HepG2 (cell line): ENCODE results near the gene OR5K1. TPM values are rescaled to one million over a fixed set of nuclear protein-coding genes. Genes with fewer than 3 reads are reported as not detected.

Experiments
- ATAC-seq: fragments of 200-7000 bp; cut with Tn5 transposase; 3 replicates; pipeline ENCODE4 v1.9.1; 2020; ENCODE audit warnings: mild to moderate bottlenecking, moderate library complexity
- BruUV-seq: library from RNA; stranded (reverse); fragments of 400-500 nt; replicated peaks from 2 replicates; lab custom pipeline; 2021; lab: Mats Ljungman, UMichigan
- CTCF ChIA-PET: fragments of 300-600 bp; formaldehyde crosslinking; extraction: SDS; loops from one replicate; lab custom pipeline; 2021; ENCODE audit warnings: low total read pairs, inconsistent platforms, low intra/inter-chr PET ratio; lab: Yijun Ruan, JAX
- POLR2A ChIA-PET: fragments of 350-600 bp; sonication (Branson Sonifier 250); formaldehyde crosslinking; loops from one replicate; lab custom pipeline; 2020; ENCODE audit warnings: antibody characterized with exemption, inconsistent platforms; lab: Yijun Ruan, JAX
- DNase-seq: peaks from one replicate; pipeline ENCODE4 v3.0.0-alpha.2; 2015; ENCODE audit warnings: low spot score
- FAIRE-seq: peaks from 3 replicates; lab custom pipeline; 2011; peaks lifted over from hg19 to GRCh38; lab: Jason Lieb, UNC
- H2AFZ ChIP-seq: one replicate; pipeline ENCODE4 v1.6.1; 2011; ENCODE audit warnings: low read length, inconsistent platforms
- H3K27ac ChIP-seq: fragments of 300-600 bp; 3 replicates; pipeline ENCODE4 v1.8.0; 2011; ENCODE audit warnings: mixed run types, mild to moderate bottlenecking, mixed read lengths, low read length, inconsistent platforms; ENCODE audit not compliant: insufficient read depth; ENCODE audit errors: extremely low read length
- H3K27me3 ChIP-seq, 2 experiments: fragments of 200-600 bp in 1 of 2; 2 replicates in 1 of 2; 3 replicates in 1 of 2; pipeline versions ENCODE4 v1.6.0 to v1.8.0; 2011; ENCODE audit warnings: low read length in 2 of 2, mild to moderate bottlenecking in 2 of 2, moderate library complexity in 2 of 2, inconsistent platforms in 1 of 2; ENCODE audit not compliant: insufficient read depth in 2 of 2, control insufficient read depth in 1 of 2
- H3K36me3 ChIP-seq, 2 experiments: fragments of 200-600 bp in 1 of 2; replicated peaks in 1 of 2; 2 replicates in 1 of 2; 3 replicates in 1 of 2; pipeline versions ENCODE4 v1.5.1 to v1.8.0; 2011; ENCODE audit warnings: low read length in 2 of 2, inconsistent platforms in 1 of 2; ENCODE audit not compliant: insufficient read depth in 2 of 2, control insufficient read depth in 1 of 2
- H3K4me1 ChIP-seq: 2 replicates; pipeline ENCODE4 v1.5.1; 2012; ENCODE audit warnings: low read length, inconsistent platforms; ENCODE audit not compliant: insufficient read depth
- H3K4me2 ChIP-seq: 2 replicates; pipeline ENCODE4 v1.6.0; 2011; ENCODE audit warnings: low read depth, low read length, inconsistent platforms
- H3K4me3 ChIP-seq, 3 experiments: fragments of 200-600 bp in 1 of 3; sonication (generic), shearing (Covaris generic) in 1 of 3; replicated peaks in 1 of 3; 2 replicates each; pipeline ENCODE4 v1.5.1; 2011 to 2016; ENCODE audit warnings: low read length in 3 of 3, inconsistent platforms in 2 of 3, low read depth in 2 of 3, mild to moderate bottlenecking in 2 of 3, control low read depth in 1 of 3, mixed read lengths in 1 of 3; ENCODE audit not compliant: insufficient read depth in 1 of 3
- H3K79me2 ChIP-seq: one replicate; pipeline ENCODE4 v1.6.1; 2011; ENCODE audit warnings: low read length, inconsistent platforms; ENCODE audit not compliant: insufficient read depth
- H3K9ac ChIP-seq: 2 replicates; pipeline ENCODE4 v1.6.0; 2011; ENCODE audit warnings: mild to moderate bottlenecking, low read depth, low read length, inconsistent platforms; ENCODE audit not compliant: insufficient read depth
- H3K9me3 ChIP-seq: 2 replicates; pipeline ENCODE4 v1.5.1; 2012; ENCODE audit warnings: mild to moderate bottlenecking, low read length
- H4K20me1 ChIP-seq: 2 replicates; pipeline ENCODE4 v1.6.0; 2011; ENCODE audit warnings: inconsistent platforms, mild to moderate bottlenecking, low read length, moderate library complexity; ENCODE audit not compliant: insufficient read depth
- CEBPB ChIP-seq: IDR thresholded peaks from 2 replicates; pipeline ENCODE4 v1.6.1; 2011; ENCODE audit warnings: low read depth, low read length, improper control_type of control experiment, borderline replicate concordance
- FOXP1 ChIP-seq, 2 experiments: fragments of 450-650 bp in 1 of 2; IDR thresholded peaks; 2 replicates each; pipeline ENCODE4 v1.6.1; 2017 to 2018; ENCODE audit warnings: antibody characterized with exemption in 1 of 2
- GZF1 ChIP-seq: sonication (generic); formaldehyde crosslinking; IDR thresholded peaks from 2 replicates; pipeline ENCODE4 v1.5.1; 2020; ENCODE audit warnings: mild to moderate bottlenecking, missing genetic modification reagents
- ZNF235 ChIP-seq: sonication (generic); formaldehyde crosslinking; IDR thresholded peaks from 2 replicates; pipeline ENCODE4 v1.8.1; 2023; ENCODE audit warnings: mild to moderate bottlenecking, missing genetic modification reagents, borderline replicate concordance
- ZNF557 ChIP-seq: sonication (generic); formaldehyde crosslinking; IDR thresholded peaks from 2 replicates; pipeline ENCODE4 v1.4.0; 2020; ENCODE audit warnings: missing genetic modification reagents
- ZNF609 ChIP-seq: sonication (generic); formaldehyde crosslinking; IDR thresholded peaks from 2 replicates; pipeline ENCODE4 v1.4.0; 2020; ENCODE audit warnings: mild to moderate bottlenecking, missing genetic modification reagents, borderline replicate concordance
- WGBS: methylation state at CpG from one replicate; pipeline ENCODE4 v1.1.6; 2017; ENCODE audit warnings: low lambda C conversion rate; 5-methylcytosine and 5-hydroxymethylcytosine counted together
- in situ Hi-C: cut with HindIII; loops from 2 replicates; pipeline ENCODE4 v1.10.0; 2017; ENCODE audit warnings: low pct_unique_long_range_greater_than_20kb; ENCODE audit not compliant: extremely low pct_ligation_motif_present
- intact Hi-C: fragments of 100-400 bp; cut with micrococcal nuclease; formaldehyde crosslinking; loops from one replicate; pipeline ENCODE4 v1.10.0; 2022; ENCODE audit not compliant: unreplicated experiment
- polyA plus RNA-seq, 8 experiments: library from polyadenylated mRNA; depleted of rRNA in 3 of 8; stranded (reverse) in 7 of 8; unstranded in 1 of 8; fragments of >200 nt; fragmentation: Illumina TruSeq in 4 of 8; extraction: Trizol in 4 of 8; gene quantifications; 2 replicates each; pipeline versions ENCODE4 v1.2.1 to v1.2.3, GENCODE V29; 2011 to 2016; ENCODE audit warnings: low read depth in 4 of 8, missing spikeins in 1 of 8, mixed read lengths in 1 of 8; ENCODE audit not compliant: insufficient read depth in 1 of 8
- total RNA-seq, 5 experiments: library from RNA; depleted of rRNA; stranded (reverse); fragments of >200 nt; fragmentation: Illumina TruSeq; extraction: Trizol; gene quantifications; 2 replicates each; pipeline ENCODE4 v1.2.3, GENCODE V29; 2016; ENCODE audit warnings: low read depth in 1 of 5
- TF ChIP-seq, protein P1 (sequence below): sonication (generic); formaldehyde crosslinking; IDR thresholded peaks from 2 replicates; pipeline ENCODE4 v1.8.0; 2023; ENCODE audit warnings: mild to moderate bottlenecking, missing genetic modification reagents

OR5K1 gene
- total and polyA plus RNA-seq, 2 of the 13 experiments (the other 11 are each of a cell fraction or from before 2014, with no cell fraction given) = not detected

DNA sequence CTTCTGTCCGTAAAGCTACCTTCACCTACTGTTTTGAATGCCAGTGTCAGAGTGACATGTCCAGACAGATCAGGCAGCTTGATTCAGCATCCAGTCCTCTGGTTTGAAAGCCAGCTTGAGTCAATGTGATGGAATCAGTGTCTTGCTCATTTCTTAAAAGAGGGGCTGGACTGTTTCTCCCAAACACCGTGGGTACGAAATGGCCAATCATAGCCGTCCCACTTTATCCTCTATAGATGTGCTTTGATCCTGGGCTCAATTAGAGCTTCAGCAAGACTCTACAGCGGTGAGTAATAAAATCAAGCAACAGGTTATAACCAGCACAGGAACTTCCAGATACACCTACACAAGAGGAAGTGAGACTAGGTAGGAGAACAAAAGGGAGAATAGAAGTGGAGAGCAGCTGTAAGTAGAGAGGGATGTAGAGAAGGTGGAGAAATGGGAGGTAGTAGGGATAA is 17.0 kb upstream of the OR5K1 start:
- no TSS peak for BruUV-seq
- Histone ChIP-seq H4K20me1 (no peaks in the 10 kb centered on the region), H3K4me2 (no peak overlapping the region), H3K27ac (no peak overlapping the region), H2AFZ (no peak overlapping the region), H3K9ac (no peak overlapping the region), H3K79me2 (no peaks in the 10 kb centered on the region), H3K27me3 (no peaks in the 10 kb centered on the region), H3K4me1 (no peaks in the 10 kb centered on the region), H3K36me3 (no peaks in the 10 kb centered on the region), H3K4me3 (no peak overlapping the region), H3K9me3 (no peaks in the 10 kb centered on the region)
- WGBS = 8% methylated on average over 5 of the region's 5 CpGs
- POLR2A ChIA-PET = no interaction called here
- CTCF ChIA-PET = no interaction called here
- in situ Hi-C loops = no loop called here
- TF ChIP-seq ZNF235 (CRISPR knock-in tag) = no peak
- ATAC-seq (no peak), FAIRE-seq (no peak), DNase-seq (no peak)
- intact Hi-C loops = no loop called here

GRCh38 chr3:98449606-98450193 is 13.3 kb upstream of the OR5K1 start:
- no peak for ATAC-seq
- WGBS = 40% methylated on average over 7 of the region's 7 CpGs
- no peak overlapping the region for H3K27ac ChIP-seq
- H3K4me2 ChIP-seq = no peak overlapping the region
- H3K27me3 ChIP-seq = no peaks in the 10 kb centered on the region
- H2AFZ ChIP-seq = no peak overlapping the region
- BruUV-seq = no TSS peak
- H3K9me3 ChIP-seq = no peaks in the 10 kb centered on the region
- no peak for FAIRE-seq
- ChIA-PET POLR2A (no interaction called here), CTCF (no interaction called here)
- no peaks in the 10 kb centered on the region for H3K36me3 ChIP-seq
- no peak overlapping the region for H3K9ac ChIP-seq
- no peaks in the 10 kb centered on the region for H3K79me2 ChIP-seq
- no peak overlapping the region for H3K4me3 ChIP-seq
- intact Hi-C loops = no loop called here
- DNase-seq = no peak
- TF ChIP-seq GZF1 (no peak), CEBPB (peak; percentile 46; the same call in 1 of the 2 replicates), FOXP1 (IDR thresholded peaks at IDR 0.05) (no peak), FOXP1 (CRISPR knock-in tag; IDR thresholded peaks at IDR 0.05) (no peak), ZNF557 (no peak), ZNF609 (CRISPR knock-in tag) (no peak)
- TF ChIP-seq, protein P1, sequence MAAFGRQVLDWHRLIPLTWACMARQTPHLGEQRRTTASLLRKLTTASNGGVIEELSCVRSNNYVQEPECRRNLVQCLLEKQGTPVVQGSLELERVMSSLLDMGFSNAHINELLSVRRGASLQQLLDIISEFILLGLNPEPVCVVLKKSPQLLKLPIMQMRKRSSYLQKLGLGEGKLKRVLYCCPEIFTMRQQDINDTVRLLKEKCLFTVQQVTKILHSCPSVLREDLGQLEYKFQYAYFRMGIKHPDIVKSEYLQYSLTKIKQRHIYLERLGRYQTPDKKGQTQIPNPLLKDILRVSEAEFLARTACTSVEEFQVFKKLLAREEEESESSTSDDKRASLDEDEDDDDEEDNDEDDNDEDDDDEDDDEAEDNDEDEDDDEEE (CRISPR knock-in tag) = no peak
- in situ Hi-C loops = no loop called here
- no peaks in the 10 kb centered on the region for H4K20me1 ChIP-seq
- H3K4me1 ChIP-seq = no peaks in the 10 kb centered on the region
